ENCODE measurements around the gene BLZF1.
"Not testable (repeated sequence)": the region's sequence is repeated elsewhere in the genome, so short reads cannot be mapped to it uniquely, and the experiment has no call there.

DNA sequence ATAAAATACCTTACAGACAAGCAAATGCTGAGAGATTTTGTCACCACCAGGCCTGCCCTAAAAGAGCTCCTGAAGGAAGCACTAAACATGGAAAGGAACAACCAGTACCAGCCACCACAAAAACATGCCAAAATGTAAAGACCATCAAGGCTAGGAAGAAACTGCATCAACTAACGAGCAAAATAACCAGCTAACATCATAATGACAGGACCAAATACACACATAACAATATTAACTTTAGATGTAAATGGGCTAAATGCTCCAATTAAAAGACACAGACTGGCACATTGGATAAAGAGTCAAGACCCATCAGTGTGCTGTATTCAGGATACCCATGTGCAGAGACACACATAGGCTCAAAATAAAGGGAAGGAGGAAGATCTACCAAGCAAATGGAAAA, 34.6 kb downstream of the BLZF1 start:
- TF ChIP-seq, protein P1, sequence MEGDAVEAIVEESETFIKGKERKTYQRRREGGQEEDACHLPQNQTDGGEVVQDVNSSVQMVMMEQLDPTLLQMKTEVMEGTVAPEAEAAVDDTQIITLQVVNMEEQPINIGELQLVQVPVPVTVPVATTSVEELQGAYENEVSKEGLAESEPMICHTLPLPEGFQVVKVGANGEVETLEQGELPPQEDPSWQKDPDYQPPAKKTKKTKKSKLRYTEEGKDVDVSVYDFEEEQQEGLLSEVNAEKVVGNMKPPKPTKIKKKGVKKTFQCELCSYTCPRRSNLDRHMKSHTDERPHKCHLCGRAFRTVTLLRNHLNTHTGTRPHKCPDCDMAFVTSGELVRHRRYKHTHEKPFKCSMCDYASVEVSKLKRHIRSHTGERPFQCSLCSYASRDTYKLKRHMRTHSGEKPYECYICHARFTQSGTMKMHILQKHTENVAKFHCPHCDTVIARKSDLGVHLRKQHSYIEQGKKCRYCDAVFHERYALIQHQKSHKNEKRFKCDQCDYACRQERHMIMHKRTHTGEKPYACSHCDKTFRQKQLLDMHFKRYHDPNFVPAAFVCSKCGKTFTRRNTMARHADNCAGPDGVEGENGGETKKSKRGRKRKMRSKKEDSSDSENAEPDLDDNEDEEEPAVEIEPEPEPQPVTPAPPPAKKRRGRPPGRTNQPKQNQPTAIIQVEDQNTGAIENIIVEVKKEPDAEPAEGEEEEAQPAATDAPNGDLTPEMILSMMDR (IDR thresholded peaks at IDR 0.05), result not testable (repeated sequence)
- TF ChIP-seq POLR2A (IDR thresholded peaks at IDR 0.05; ENCODE audit: low read depth); POLR2AphosphoS5 (IDR thresholded peaks at IDR 0.05): not testable (repeated sequence)

All from esophagus muscularis mucosa (tissue), 3 donors.